Tracheal epithelial cell (primary cell): ENCODE data around the gene NHLH2. TPM values are rescaled to one million over a fixed set of nuclear protein-coding genes. Genes with fewer than 3 reads are reported as not detected.

ENCODE experiments used
- total RNA-seq: library from RNA; depleted of rRNA; stranded (reverse); fragments of >200 nt; gene quantifications from 2 replicates; pipeline ENCODE4 v1.2.1, GENCODE V29; 2014

The NHLH2 gene
- 0.43 and 0.48 TPM in 2 replicates for total RNA-seq

GRCh38 chr1:115840605-115841460 is at the start of gene NHLH2:
Gene NHLH2, minus strand, starts transcription at chr1:115841126. Its CDS starts 2,754 bp downstream, at chr1:115838372.

Other genes starting within 250 kb of the NHLH2 start
- gene VANGL1, start 199.2 kb downstream of the NHLH2 start, total RNA-seq, result 15.7 and 24.1 TPM in 2 replicates
- under 0.01 TPM in 1 of 2 replicates, not detected in the other for gene CASQ2, start 72.4 kb downstream of the NHLH2 start, total RNA-seq
- gene SLC22A15, start 135.4 kb upstream of the NHLH2 start, total RNA-seq, result 18.3 and 21.0 TPM in 2 replicates